Uterus (tissue), 4 donors: ENCODE measurements around the gene SHISA9. TPM values are rescaled to one million over a fixed set of nuclear protein-coding genes. Genes with fewer than 3 reads are reported as not detected.

ENCODE experiments used
- DNase-seq, 2 donors: peaks; one replicate each; pipeline ENCODE4 v3.0.0-alpha.2; 2019 to 2020
- H3K27ac ChIP-seq, 2 donors: fragments of 200-600 bp; sonication (generic); 1 replicate in 1 of 2; 2 replicates in 1 of 2; pipeline ENCODE4 v1.5.1; 2016 to 2018
- H3K27me3 ChIP-seq, 2 donors: fragments of 200-600 bp; sonication (generic); one replicate each; pipeline ENCODE4 v1.5.1; 2018 to 2019; ENCODE audit warnings: control low read depth in 1 of 2
- H3K36me3 ChIP-seq, 2 donors: fragments of 200-600 bp; sonication (generic); one replicate each; pipeline ENCODE4 v1.5.1; 2019; ENCODE audit warnings: control low read depth in 1 of 2
- H3K4me1 ChIP-seq, 2 donors: fragments of 200-600 bp; sonication (generic); one replicate each; pipeline ENCODE4 v1.5.1; 2018 to 2019; ENCODE audit warnings: control low read depth in 1 of 2
- H3K4me3 ChIP-seq, 2 donors: fragments of 200-600 bp; sonication (generic); 1 replicate in 1 of 2; 2 replicates in 1 of 2; pipeline ENCODE4 v1.5.1; 2018 to 2019; ENCODE audit warnings: mild to moderate bottlenecking in 1 of 2
- H3K9me3 ChIP-seq, 2 donors: fragments of 200-600 bp; sonication (generic); one replicate each; pipeline ENCODE4 v1.5.1; 2019; ENCODE audit warnings: control low read depth in 1 of 2
- POLR2A ChIP-seq, 2 donors: fragments of 450-650 bp; IDR thresholded peaks; one replicate each; pipeline ENCODE4 v1.6.1; 2016; ENCODE audit warnings: antibody characterized with exemption in 2 of 2, mild to moderate bottlenecking in 1 of 2, moderate library complexity in 1 of 2
- intact Hi-C: fragments of 100-400 bp; cut with DNase I; formaldehyde crosslinking; loops from one replicate; pipeline ENCODE4 v1.15.1; 2023; ENCODE audit warnings: low total_unique reads
- total RNA-seq, 4 donors: library from RNA; depleted of rRNA in 3 of 4; stranded (reverse); fragments of >200 nt in 3 of 4; gene quantifications; one replicate each; pipeline versions ENCODE4 v1.1.0 to v1.2.4, GENCODE V29; 2014 to 2023
- TF ChIP-seq, protein P1 (sequence below), 4 experiments: fragments of 200-600 bp in 2 of 4; fragments of 450-650 bp in 2 of 4; sonication (generic) in 2 of 4; IDR thresholded peaks; one replicate each; pipeline ENCODE4 v1.5.1; 2016 to 2019; ENCODE audit warnings: antibody characterized with exemption in 4 of 4, mild to moderate bottlenecking in 2 of 4, moderate library complexity in 1 of 4
- donor health status: DM: yes; HTN: yes; CAD: no.

SHISA9 gene
- total RNA-seq, 4 donors from 2014 or later = 0.27 TPM; not detected in 3

DNA sequence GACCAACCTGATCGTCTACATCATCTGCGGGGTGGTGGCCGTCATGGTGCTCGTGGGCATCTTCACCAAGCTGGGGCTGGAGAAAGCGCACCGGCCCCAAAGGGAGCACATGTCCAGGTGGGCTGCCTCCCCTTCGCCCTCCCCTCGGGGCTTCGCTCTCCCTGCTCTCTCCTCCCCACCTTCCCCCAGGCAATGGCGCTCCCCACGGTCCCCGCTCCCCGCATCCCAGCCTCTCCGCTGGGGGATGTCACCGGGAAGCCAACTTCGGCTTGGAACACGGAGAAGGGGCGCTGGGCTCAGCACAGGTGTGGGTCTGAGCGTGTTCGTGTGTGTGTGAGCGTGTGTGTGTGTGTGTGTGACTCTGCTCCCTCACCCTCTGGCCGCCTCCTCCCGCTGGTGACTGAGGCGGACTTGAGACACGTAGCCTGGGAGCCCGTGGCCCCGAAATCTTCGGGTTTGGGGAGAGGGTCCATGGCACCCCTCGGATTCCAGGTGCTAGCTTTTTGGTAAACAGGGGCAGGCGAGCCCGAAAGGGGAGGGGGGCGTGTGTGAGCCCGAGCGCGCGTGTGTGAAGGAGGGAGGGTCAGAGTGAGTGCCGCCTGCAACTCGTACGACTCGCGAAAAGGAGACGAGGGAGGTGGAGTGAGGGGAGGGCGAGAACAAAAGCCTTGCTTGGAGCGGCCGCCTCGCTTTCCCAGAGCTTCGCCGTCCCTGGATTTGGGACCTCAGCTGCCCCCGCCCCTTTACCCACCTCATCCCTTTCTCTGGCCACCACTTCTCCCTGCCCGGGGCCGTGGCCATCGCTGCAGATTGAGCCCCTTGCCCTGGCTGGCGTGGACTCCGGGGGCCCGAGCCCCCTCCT, 1.3 kb downstream of the SHISA9 start:
- Histone ChIP-seq H3K4me3 (no peak overlapping the region), H3K27me3 (peaks cover 0 to 11% of the 10 kb centered on the region in 2 donors), H3K27ac (no peak overlapping the region), H3K9me3 (no peaks in the 10 kb centered on the region), H3K36me3 (no peaks in the 10 kb centered on the region), H3K4me1 (peaks cover 0 to 10% of the 10 kb centered on the region in 2 donors)
- no peak for TF ChIP-seq POLR2A (IDR thresholded peaks at IDR 0.05)
- TF ChIP-seq, protein P1, sequence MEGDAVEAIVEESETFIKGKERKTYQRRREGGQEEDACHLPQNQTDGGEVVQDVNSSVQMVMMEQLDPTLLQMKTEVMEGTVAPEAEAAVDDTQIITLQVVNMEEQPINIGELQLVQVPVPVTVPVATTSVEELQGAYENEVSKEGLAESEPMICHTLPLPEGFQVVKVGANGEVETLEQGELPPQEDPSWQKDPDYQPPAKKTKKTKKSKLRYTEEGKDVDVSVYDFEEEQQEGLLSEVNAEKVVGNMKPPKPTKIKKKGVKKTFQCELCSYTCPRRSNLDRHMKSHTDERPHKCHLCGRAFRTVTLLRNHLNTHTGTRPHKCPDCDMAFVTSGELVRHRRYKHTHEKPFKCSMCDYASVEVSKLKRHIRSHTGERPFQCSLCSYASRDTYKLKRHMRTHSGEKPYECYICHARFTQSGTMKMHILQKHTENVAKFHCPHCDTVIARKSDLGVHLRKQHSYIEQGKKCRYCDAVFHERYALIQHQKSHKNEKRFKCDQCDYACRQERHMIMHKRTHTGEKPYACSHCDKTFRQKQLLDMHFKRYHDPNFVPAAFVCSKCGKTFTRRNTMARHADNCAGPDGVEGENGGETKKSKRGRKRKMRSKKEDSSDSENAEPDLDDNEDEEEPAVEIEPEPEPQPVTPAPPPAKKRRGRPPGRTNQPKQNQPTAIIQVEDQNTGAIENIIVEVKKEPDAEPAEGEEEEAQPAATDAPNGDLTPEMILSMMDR (IDR thresholded peaks at IDR 0.05) = no peak
- intact Hi-C loops = no loop called here
- no peak for DNase-seq

DNA sequence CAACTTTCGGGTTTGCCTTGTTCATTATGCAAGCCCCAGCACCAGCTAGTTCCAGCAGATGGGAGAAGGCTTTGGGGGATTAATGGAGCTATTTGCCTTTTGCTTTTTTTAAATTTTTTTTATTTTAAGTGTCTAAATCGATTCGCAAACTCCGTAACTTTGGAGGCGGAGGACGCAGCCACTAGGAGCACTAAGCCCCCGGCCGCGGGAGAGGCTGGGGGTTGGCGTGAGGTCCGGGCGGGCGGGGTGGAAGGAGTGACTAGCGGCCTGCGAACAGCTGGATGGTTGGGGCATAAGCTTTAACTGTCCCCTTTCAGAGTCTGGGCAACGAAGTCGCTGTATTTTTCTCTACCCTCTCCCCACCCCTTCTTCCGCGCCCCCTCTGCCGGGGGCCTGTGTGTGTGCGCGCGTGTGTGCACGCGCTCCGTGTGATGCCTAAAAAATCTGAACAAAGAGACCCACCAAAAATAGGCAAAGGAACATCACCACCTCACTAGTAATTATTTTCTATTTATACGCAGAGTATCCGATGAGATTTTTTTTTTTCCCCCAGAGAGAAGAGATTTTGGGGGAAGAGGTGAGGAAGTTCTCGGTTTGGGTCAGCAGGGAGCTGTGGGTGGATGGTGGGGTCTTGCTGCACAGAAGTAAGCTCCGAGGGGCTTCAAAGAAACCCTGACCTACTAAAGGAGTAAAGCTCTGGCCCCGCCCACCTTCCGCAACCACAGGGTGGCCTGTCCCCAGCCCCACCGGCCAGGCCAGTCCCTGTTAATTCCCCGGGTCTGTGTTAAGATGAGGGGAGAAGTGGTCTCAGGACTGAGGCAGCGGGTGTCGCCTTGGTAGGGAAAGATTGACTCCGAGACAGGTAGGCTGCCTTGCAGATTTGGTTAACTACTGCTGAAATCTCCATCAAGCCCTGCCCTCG, 2.3 kb downstream of the SHISA9 start:
- Histone ChIP-seq H3K27me3 (peaks cover 0 to 11% of the 10 kb centered on the region in 2 donors), H3K4me3 (no peak overlapping the region), H3K36me3 (no peaks in the 10 kb centered on the region), H3K27ac (no peak overlapping the region), H3K4me1 (peaks cover 0 to 10% of the 10 kb centered on the region in 2 donors), H3K9me3 (no peaks in the 10 kb centered on the region)
- TF ChIP-seq, protein P1 (IDR thresholded peaks at IDR 0.05) = no peak
- TF ChIP-seq POLR2A (IDR thresholded peaks at IDR 0.05) = no peak
- intact Hi-C loops = no loop called here
- DNase-seq = no peak

DNA sequence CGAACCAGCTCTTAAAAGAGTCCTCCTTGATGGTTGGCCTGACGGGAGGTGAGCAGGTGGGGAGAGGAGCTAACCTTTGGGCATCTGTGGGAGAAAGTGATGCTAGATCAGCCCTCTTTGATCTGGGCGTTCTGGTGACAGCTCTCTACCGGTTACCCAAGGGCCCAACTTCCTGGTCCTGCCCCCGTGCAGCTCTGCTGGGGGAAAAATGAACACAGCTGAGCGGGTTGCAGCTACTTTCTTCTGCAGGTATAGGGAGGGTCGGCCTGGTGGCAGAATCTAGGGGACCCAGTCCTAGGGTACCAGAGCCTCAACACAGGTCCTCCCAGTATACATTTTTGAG, 2.9 kb downstream of the SHISA9 start:
- intact Hi-C loops = no loop called here
- Histone ChIP-seq H3K4me3 (no peak overlapping the region), H3K4me1 (peaks cover 0 to 10% of the 10 kb centered on the region in 2 donors), H3K27ac (no peak overlapping the region), H3K36me3 (no peaks in the 10 kb centered on the region), H3K27me3 (peaks cover 0 to 11% of the 10 kb centered on the region in 2 donors), H3K9me3 (no peaks in the 10 kb centered on the region)
- TF ChIP-seq, protein P1 (IDR thresholded peaks at IDR 0.05) = no peak
- no peak for TF ChIP-seq POLR2A (IDR thresholded peaks at IDR 0.05)
- DNase-seq = no peak

DNA sequence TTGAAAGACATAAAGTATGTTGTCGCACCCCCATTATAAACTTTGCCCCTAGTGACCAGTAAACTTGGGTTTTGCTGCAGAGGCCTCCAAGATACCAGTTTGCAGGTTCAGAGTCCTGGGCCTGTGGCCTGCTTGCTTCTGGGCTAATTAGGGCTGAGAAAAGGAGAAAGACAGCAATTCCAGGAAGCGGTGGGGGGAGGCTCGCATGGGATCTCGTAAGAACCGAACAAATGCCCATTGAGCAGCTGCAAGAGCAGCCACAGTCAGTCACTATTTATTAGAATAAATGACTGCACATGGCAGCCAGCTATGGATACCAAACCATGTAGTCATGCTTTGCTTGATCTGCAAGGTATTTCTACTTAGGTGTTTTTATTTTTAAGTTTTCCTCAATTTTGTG, 4.9 kb downstream of the SHISA9 start:
- no peak for DNase-seq
- intact Hi-C loops = no loop called here
- H3K9me3 ChIP-seq = no peaks in the 10 kb centered on the region

More for the DNA sequence above, 4.9 kb downstream of the SHISA9 start:
- peaks cover 0 to 11% of the 10 kb centered on the region in 2 donors for H3K27me3 ChIP-seq
- H3K4me1 ChIP-seq = peaks cover 0 to 10% of the 10 kb centered on the region in 2 donors
- no peak overlapping the region for H3K4me3 ChIP-seq
- no peak overlapping the region for H3K27ac ChIP-seq
- no peak for TF ChIP-seq POLR2A (IDR thresholded peaks at IDR 0.05)
- TF ChIP-seq, protein P1 (IDR thresholded peaks at IDR 0.05) = no peak
- H3K36me3 ChIP-seq = no peaks in the 10 kb centered on the region
